Liver (tissue), 3 donors: ENCODE data around the gene SLC9A8.

Experiments
- HNF4G ChIP-seq: IDR thresholded peaks from 2 replicates; pipeline ENCODE4 v1.6.1; 2016; ENCODE audit warnings: antibody characterized with exemption
- JUND ChIP-seq, 2 donors: IDR thresholded peaks; 2 replicates each; pipeline ENCODE4 v1.6.1; 2016; ENCODE audit warnings: antibody characterized with exemption in 2 of 2
- TAF1 ChIP-seq: conservative IDR thresholded peaks from 2 replicates; pipeline ENCODE4 v1.6.1; 2016; ENCODE audit warnings: antibody characterized with exemption, mild to moderate bottlenecking
- YY1 ChIP-seq: IDR thresholded peaks from 2 replicates; pipeline ENCODE4 v1.6.1; 2016; ENCODE audit warnings: antibody characterized with exemption, mild to moderate bottlenecking
- TF ChIP-seq, protein P1 (sequence below): IDR thresholded peaks from 2 replicates; pipeline ENCODE4 v1.6.1; 2016; ENCODE audit warnings: antibody characterized with exemption
- TF ChIP-seq, protein P2 (sequence below): IDR thresholded peaks from 2 replicates; pipeline ENCODE4 v1.6.1; 2016; ENCODE audit warnings: antibody characterized with exemption, mild to moderate bottlenecking
- TF ChIP-seq, protein P3 (sequence below): fragments of 150-350 bp; IDR thresholded peaks from 2 replicates; pipeline ENCODE4 v1.5.1; 2017; ENCODE audit warnings: improper control_type of control experiment, low read depth, low read length; ENCODE audit not compliant: missing input control
- donor health status: healthy.
- donor health status: healthy.

GRCh38 chr20:49797344-49797615 lies 15.3 kb upstream of the SLC9A8 start:
- TF ChIP-seq, protein P1, sequence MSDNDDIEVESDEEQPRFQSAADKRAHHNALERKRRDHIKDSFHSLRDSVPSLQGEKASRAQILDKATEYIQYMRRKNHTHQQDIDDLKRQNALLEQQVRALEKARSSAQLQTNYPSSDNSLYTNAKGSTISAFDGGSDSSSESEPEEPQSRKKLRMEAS = no peak
- TF ChIP-seq, protein P2, sequence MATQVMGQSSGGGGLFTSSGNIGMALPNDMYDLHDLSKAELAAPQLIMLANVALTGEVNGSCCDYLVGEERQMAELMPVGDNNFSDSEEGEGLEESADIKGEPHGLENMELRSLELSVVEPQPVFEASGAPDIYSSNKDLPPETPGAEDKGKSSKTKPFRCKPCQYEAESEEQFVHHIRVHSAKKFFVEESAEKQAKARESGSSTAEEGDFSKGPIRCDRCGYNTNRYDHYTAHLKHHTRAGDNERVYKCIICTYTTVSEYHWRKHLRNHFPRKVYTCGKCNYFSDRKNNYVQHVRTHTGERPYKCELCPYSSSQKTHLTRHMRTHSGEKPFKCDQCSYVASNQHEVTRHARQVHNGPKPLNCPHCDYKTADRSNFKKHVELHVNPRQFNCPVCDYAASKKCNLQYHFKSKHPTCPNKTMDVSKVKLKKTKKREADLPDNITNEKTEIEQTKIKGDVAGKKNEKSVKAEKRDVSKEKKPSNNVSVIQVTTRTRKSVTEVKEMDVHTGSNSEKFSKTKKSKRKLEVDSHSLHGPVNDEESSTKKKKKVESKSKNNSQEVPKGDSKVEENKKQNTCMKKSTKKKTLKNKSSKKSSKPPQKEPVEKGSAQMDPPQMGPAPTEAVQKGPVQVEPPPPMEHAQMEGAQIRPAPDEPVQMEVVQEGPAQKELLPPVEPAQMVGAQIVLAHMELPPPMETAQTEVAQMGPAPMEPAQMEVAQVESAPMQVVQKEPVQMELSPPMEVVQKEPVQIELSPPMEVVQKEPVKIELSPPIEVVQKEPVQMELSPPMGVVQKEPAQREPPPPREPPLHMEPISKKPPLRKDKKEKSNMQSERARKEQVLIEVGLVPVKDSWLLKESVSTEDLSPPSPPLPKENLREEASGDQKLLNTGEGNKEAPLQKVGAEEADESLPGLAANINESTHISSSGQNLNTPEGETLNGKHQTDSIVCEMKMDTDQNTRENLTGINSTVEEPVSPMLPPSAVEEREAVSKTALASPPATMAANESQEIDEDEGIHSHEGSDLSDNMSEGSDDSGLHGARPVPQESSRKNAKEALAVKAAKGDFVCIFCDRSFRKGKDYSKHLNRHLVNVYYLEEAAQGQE = no peak
- TF ChIP-seq, protein P3, sequence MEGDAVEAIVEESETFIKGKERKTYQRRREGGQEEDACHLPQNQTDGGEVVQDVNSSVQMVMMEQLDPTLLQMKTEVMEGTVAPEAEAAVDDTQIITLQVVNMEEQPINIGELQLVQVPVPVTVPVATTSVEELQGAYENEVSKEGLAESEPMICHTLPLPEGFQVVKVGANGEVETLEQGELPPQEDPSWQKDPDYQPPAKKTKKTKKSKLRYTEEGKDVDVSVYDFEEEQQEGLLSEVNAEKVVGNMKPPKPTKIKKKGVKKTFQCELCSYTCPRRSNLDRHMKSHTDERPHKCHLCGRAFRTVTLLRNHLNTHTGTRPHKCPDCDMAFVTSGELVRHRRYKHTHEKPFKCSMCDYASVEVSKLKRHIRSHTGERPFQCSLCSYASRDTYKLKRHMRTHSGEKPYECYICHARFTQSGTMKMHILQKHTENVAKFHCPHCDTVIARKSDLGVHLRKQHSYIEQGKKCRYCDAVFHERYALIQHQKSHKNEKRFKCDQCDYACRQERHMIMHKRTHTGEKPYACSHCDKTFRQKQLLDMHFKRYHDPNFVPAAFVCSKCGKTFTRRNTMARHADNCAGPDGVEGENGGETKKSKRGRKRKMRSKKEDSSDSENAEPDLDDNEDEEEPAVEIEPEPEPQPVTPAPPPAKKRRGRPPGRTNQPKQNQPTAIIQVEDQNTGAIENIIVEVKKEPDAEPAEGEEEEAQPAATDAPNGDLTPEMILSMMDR = no peak
- no peak for TF ChIP-seq HNF4G
- no peak for TF ChIP-seq YY1
- TF ChIP-seq TAF1 = no peak
- TF ChIP-seq JUND (IDR thresholded peaks at IDR 0.05) = no peak
